HG02884 (cell line): ENCODE measurements around the gene CREB1.
"Not testable (repeated sequence)": the region's sequence is repeated elsewhere in the genome, so short reads cannot be mapped to it uniquely, and the experiment has no call there.

ENCODE experiments used
- ATAC-seq: cut with Tn5 transposase; IDR thresholded peaks from one replicate; pipeline ENCODE4 v1.9.1; 2021; ENCODE audit warnings: mild to moderate bottlenecking, moderate library complexity; ENCODE audit not compliant: unreplicated experiment

The CREB1 gene

DNA sequence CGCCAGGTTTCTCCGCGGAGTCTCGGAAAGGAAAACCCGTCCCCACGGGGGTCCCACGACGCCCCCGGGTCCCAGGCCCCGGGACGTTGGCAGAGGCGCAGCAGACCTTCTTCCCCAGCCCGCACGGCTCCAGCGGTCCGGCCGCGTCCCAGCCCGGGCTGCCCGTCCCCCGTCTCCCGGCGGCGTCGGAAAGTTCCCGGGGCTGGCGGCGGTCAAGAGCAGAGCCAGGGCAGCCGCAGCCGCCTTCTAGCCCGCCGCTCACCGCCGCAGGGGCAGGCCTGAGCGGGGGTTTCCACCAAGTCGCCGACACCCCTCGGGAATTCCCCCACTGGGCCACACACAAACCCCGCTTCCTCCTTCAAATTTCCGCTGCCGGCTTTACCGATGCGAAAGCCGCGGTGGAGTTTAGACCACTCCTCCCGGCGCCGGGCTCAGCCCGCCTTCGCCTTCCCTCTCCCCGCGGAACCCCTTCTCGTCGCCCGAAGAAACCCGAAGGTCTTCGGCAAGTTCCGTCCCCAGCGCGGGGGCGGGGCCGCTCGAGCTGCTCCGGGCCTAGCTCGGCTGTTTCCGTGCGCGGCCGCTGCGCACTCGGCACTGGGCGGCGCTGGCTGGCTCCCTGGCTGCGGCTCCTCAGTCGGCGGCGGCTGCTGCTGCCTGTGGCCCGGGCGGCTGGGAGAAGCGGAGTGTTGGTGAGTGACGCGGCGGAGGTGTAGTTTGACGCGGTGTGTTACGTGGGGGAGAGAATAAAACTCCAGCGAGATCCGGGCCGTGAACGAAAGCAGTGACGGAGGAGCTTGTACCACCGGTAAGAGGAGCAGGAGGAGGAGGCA, at the start of gene CREB1:
CREB1 (plus strand) TSS at position 633 of the 830 bp plus-strand sequence. CDS start 25,674 bp downstream, outside the sequence.
- peak; percentile 77 for ATAC-seq

DNA sequence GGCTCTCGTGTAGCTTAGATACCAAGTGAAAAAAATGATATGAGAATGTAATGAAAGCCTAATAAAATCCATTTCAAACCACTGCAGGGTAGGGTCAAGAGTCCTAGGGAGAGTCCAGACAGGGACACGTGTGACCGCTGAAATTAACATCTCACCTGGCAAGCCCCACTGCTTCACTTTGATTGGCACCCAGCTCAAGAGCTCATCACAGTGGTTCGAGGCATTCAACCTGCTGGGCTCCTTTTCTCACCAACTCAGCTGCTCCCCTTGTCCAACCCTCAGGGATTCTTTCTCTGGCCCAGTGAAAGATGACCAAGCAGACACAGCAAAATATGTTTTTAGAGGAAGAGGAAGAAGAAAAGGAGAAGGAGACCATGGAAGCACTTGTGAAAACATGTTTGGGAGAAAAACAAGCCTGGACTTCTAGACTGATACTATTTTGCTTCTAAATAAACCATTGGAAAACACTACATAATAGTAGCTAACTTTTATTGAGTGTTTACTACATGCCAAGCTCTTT, 49.2 kb upstream of the CREB1 start:
- ATAC-seq = no peak

DNA sequence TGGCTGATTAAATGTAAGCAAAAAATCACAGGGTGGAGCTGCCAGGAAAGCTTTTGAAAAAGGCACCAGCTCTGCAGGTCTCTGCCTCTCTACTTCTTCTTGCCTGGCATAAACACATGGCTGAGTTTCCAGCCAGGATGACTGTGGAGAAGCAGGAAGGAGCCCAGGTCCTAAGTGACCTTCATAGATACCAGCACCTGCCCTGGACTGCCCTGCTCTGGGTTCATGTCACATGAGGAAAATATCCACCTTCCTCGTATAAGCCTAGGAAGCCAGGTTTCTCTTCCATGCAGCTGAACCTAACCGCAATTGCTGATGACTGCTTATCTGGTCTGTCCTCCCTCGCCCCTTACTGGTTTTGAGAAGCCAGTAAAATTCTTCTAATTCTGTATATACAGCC, 47.8 kb upstream of the CREB1 start:
- ATAC-seq = no peak

DNA sequence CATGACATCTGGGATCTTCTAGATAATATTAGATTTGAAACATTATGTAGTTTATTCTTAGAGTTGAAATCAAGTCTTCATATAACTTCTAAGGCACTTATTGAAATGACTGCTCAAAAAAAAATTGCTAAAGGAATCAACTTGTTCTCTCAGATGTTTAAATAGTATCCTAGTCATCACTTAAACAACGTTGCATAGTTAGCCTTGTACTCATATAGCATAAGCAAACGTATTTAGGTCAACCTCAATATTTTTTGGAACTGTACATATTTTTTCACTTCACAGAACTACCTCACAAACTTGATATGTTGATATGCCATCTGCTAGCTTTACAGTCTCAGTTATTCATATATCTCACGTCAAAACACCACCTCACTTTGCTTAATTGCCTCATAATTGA, 47.1 kb upstream of the CREB1 start:
- ATAC-seq = no peak

DNA sequence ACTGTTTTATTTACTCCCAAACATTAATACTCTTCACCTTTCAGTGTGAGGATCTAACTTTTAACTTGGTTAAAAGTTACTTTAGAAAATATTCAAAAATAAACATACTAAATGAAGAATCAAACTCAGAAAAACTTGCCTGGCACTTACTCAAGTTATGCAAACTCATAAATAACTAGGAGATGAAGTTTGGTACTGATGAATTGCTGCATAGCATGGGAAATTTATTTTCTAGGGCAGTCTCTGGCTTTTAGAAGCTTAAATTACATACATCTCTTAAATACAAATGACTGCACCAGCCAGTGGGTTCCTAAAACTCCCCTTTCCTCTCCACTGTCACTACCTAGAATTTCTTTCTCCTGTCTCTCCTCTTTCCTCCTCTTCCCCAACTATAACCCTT, 46.7 kb upstream of the CREB1 start:
- no peak for ATAC-seq

DNA sequence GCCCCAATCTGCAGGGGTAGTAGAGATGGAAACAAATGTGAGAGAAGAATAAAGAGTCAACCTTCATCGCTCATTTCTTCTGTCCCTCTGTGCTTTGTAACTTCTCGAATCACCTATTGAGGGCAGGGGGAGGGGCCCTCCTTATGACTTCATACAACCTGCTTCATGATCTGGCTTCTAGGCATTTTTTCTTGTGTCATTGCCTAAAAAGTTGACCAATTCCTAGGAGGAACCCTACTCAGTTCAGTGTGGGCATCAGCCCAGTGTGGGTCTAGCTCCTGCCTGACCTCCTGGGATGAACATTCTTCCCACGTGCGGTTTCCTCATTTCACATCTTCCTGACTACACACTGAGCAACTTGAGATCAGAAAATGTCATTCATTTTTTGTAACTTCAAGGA, 46.3 kb upstream of the CREB1 start:
- no peak for ATAC-seq

DNA sequence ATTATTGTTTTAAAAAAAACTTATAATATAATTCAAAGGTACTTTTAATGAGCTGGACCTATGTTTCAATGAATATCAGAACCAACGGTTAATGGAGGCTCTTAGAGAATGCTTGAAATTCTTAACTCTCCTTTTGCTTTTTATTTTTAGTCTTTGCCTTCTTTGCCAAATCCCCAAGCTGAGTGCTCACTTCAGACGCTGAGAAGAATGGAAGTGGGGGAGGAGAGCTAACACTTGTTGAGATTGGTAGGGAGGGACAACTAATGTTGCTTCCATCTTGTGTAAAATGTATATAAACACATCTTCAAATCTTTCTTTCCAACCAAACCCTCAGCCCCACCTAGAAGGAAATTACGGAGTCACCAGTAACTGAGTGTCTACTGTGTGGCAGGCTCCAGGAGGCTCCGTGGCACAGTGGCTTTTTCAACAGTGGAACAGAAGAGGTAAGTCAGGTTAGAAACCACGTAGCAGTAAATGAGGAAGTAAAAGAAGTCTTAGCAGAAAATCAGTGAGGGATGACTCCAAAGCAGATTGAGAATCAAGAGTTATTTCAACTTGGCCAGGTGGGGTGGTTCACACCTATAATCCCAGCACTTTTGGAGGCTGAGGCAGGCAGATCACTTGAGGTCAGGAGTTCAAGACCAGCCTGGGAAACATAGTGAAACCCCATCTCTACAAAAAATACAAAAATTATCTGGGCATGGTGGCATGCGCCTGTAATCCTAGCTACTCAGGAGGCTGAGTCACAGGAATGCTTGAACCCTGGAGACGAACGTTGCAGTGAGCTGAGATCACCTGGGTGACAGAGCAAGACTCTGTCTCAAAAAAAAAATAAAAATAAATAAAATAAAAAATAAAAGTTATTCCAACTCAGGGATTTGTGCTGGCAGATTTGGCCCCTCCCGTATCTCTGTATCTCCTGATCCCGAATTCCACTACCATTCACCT, 45.0 kb upstream of the CREB1 start:
- ATAC-seq = peak; percentile 81

DNA sequence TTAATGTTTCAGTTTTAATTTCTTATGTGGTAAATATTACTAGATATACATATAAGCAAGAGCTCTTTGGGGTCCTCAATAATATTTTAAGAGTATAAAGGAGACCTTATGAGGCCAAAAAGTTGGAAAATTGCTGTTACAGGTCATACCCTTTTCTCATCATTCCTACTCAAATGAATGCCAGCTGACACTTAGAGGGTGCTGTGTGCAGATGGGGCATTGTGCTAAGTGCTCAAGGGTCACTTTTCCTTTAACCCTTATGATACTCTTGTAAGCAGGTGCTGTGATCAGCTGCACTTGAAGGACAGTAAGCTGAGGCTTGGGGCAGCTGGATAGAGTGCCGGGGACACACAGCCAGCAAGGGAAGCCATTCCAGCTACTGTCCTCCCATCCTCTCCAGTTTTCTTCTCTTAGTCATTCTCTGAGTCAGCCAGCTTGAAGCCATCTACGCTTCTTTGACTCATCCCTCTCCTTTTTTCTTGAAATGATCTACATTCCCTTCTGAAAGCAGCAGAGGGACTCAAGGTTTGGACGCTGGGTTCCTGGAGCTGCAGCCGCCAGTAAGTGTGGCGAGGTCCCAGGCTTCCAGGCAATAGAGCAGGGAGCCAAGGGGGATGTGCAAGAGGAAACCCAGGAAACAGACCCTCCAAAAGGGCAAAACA, 42.0 kb upstream of the CREB1 start:
- ATAC-seq = no peak

DNA sequence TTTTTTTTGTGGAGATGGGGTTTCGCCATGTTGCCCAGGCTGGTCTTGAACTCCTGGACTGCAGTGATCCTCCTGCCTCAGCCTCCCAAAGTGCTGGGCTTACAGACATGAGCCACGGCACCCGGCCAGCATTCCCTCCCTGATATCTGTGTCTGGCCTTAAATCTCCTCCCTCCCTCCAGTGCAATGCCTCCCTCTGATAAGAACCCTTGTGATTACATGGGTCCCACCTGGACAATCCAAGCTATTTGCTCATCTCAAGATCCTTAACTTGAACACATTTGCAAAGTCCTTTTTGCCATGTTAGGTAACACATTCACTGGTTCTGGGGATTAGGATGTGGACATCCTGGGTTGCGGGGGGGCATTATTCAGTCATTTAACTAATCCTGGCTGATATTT, 40.5 kb upstream of the CREB1 start:
- no peak for ATAC-seq

DNA sequence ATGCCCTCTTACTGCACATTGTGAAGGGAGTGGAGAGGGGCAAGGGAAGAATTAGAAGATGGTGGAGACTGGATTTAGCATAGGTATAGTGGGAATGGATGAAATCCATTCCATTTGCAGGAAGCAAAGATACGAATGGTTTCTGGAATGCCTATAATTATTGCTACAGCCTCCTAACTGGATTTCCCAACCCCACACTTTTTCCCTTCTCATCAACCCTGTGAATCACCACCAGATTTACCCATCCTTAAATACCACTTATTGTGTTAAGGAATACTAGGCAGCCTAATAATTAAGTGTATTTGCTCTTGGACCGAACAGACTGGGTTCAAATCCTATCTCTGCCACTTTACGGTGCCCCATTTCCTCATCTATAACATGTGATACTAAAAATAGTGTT, 39.3 kb upstream of the CREB1 start:
- ATAC-seq = no peak

DNA sequence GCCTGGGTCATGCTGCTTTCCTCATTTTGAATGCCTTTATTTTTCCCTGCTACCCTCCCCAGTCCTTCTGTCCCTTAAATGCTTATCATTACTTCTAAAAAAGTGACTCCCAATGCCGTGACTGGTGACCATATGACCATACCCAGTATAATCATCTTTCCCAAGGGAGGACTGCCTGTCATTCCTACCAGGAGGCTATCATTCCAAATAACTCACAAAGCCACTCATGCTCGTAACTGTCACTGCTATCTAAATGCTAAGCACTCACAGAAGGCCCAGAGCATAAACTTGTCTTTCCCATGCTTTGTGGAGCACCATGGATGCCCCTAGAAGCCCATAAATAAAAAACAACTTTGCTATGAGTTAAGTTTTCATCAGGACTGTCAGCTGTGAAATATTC, 38.7 kb upstream of the CREB1 start:
- ATAC-seq = no peak

DNA sequence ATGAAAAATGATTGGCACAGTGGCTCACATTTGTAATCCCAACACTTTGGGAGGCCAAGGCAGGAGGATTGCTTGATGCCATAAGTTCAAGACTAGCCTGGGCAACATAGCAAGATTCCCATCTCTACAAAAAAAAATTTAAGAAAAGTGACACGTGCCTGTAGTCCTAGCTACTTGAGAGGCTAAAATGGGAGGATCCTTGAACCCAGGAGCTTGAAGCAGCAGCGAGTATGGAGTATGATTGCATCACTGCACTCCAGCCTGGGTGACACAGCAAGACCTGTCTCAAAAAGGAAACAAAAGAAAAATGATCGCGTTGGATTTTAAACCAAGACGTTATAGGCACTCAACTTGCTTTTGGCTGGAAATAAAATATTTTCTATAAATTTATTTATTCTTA, 37.8 kb upstream of the CREB1 start:
- ATAC-seq = no peak

DNA sequence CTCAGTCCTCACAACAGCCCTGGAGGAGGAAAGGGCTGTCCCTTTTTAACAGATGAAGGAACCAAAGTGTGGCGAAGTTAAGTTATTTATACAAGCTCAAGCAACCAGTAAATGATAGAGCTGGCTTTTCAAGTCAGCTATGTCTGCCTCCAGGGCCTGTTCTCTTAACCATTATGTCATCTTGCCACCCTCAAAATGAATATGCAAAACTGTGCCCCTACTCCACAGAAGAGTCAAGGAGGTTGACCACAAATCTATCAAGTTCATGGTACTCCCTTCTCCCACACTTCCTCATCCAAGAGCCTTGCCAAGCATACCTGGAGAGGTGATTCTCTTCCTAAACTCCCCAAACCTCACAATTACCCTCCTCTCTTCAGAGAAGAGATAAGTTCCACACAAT, 37.3 kb upstream of the CREB1 start:
- ATAC-seq = no peak

DNA sequence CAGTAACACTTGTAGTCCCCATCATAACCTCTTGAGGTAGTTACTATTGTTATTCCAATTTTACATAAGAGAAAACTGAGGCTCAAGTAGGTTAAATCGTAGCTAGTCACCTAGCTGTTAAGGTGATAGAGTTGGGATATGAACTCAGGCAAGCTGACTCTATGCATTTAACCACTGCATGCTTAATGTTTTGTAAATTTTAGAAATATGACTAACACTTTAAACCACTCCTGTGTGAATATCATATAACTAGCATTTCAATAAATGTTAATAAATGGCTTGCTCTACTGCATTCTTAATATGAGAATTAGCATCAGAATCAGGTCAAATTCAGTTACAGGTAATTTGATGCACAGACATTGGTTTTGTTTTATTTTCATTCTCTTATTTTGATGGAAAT, 35.6 kb upstream of the CREB1 start:
- ATAC-seq = no peak

DNA sequence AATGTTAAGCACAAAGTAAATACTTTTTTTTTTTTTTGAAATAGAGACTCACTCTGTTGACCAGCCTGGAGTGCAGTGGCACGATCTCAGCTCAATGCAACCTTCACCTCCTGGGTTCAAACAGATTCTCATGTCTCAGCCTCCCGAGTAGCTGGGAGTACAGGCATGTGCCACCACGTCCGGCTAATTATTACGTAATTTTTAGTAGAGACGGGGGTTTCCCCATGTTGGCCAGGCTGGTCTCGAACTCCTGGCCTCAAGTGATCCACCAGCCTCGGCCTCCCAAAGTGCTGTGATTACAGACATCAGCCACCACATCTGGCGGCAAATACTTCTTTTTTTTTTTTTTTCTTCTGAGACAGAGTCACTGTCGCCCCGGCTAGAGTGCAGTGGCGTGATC, 32.8 kb upstream of the CREB1 start:
- not testable (repeated sequence) for ATAC-seq

DNA sequence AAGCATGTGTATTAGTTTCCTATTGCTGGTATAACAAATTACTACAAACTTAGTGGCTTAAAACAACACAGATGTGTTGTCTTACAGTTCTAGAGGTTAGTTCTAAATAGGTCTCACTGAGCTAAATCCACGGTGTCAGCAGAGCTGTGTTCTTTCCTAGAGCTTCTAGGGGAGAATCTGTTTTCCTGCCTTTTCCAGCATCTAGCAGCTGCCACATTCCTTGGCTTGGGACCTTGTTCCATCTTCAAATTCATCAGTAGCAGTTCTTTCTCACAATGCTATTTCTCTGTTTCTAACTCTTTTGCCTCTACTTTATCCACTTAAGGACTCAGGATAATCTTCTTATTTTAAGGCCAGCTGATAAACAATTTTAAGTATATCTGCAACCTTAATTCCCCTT, 32.2 kb upstream of the CREB1 start:
- ATAC-seq = no peak

DNA sequence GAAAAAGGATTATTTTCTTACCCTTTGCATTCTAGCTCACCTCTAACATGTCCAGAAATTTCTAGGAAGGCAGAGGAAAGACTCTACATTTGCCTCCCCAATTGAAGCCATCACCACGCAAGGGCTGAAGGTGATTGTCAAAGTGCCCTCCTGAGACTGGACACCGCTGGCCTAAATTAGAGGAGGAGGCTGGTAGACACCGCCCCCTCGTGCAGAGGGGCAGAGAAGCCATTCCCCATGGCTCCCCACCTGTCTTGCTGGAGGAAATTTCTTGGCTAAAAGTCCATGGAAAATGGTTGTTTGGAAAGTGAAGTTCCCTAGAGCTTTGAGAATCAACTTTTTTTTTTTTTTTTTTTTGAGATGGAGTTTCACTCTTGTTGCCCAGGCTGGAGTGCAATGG, 31.3 kb upstream of the CREB1 start:
- ATAC-seq = no peak

DNA sequence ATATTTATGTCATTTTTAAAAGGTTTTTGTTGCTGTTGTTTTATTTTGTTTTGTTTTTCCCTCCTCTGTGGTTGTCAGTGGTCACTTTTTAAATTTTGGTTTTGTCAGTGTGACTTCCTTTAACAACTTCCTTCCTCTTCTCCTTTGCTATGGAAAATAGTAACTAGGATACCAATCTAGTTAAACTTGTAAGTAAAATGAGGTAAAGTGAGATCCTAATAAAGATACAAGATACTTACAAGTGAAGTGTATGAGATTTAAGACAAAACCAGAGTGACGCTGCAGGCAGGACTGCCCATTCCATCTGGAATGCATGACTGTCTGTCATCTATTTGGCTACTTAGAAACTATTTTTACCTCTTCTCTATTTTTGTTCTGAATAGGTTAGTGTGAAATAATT, 30.6 kb upstream of the CREB1 start:
- no peak for ATAC-seq

DNA sequence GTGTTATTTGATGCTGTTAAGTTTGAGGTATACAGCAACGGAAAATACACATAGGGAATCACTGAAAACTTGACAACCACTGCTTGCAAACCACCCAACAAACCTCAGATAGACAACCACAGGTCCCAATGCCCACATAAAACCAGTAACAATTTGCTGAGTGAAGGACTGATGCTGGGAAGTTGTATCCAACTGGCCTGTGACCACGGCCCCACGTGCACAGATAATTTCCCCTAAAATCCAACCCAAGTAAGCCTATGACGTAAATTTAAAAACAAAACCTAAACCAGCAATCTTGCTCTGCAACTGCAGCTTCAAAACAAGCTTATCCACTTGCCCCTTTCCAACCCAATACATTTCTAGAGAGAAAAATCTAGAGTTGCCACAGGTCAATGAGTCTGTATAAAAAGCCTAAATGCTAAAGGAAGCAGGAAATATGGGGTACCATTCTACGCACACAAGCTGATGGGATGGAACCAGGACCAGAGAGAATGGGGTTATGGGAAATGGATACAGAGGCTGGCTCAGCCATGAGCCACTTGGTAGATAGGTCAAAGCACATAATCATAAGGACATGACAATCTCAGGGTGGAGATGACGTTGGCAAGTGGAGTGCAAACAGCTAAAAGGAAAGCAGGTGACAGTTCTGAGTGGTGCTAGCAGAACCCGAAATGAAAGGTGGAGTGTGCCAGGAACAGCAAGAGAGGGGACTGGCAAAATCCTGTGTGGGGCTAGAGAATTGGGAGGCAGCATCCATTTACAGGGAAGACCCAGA, 27.8 kb upstream of the CREB1 start:
- ATAC-seq = no peak

DNA sequence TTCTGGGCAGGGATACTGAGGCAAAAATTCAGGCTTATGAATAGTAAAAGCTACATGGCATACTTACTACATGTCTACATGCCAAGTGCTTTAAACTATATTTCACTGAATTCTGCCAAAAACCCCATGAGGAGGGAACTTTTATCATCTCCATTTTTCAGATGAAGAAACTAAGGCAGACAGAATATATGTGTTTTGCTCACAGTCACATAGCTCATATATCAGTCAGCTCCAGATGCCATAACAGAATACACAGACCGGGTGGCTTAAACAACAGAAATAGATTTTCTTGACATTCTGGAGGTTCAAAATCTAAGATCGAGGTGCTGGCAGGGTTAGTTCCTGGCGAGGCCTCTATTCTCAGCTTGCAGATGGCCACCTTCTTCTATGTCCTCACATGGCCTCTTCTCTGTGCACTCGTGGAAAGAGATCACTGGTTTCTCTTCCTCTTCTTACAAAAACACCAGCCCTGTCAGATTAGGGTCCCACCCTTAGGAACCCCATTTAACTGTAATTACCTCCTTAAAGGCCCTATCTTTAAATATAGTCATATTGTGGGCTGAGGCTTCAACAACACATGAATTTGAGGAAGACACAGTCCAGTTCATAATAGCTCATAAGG, 27.1 kb upstream of the CREB1 start:
- peak; percentile 43 for ATAC-seq
